ENCODE data around the gene RETREG1.

RETREG1 gene

GRCh38 chr5:16427587-16427986 is 189.2 kb downstream of the RETREG1 start:
- DNase-seq, result peak in 9 of 10 donors; percentile 15 to 90 (median 47)
- intact Hi-C loops (cut with DNase I), result no loop called here
